ENCODE results near the gene ADGRG1.

GRCh38 chr16:57668630-57669475 lies 40.4 kb downstream of the ADGRG1 start:
- TF ChIP-seq CTCF (conservative IDR thresholded peaks at IDR 0.05) (no peak), EZH2 (IDR thresholded peaks at IDR 0.05; ENCODE audit: low read depth) (no peak)
